HEK293T (cell line): ENCODE results near the gene CTSE.

ENCODE experiments used
- CTCF ChIA-PET: fragments of 350-600 bp; formaldehyde crosslinking; extraction: SDS; loops from one replicate; lab custom pipeline; 2021; ENCODE audit warnings: antibody characterized with exemption, inconsistent platforms; lab: Yijun Ruan, JAX
- POLR2A ChIA-PET: fragments of 350-600 bp; formaldehyde crosslinking; extraction: SDS; loops from one replicate; lab custom pipeline; 2020; ENCODE audit warnings: antibody characterized with exemption, inconsistent platforms; lab: Yijun Ruan, JAX
- DNase-seq: peaks from one replicate; pipeline ENCODE4 v3.0.0; 2012; ENCODE audit warnings: mixed read lengths; ENCODE audit errors: extremely low spot score
- ARNT ChIP-seq: fragments of 450-650 bp; IDR thresholded peaks from 2 replicates; pipeline ENCODE4 v1.6.1; 2017; ENCODE audit warnings: mild to moderate bottlenecking
- BHLHE40 ChIP-seq: fragments of 450-650 bp; IDR thresholded peaks from 2 replicates; pipeline ENCODE4 v1.6.1; 2016; ENCODE audit warnings: mild to moderate bottlenecking, moderate library complexity, borderline replicate concordance
- CTBP1 ChIP-seq: fragments of 450-650 bp; IDR thresholded peaks from 2 replicates; pipeline ENCODE4 v1.6.1; 2016; ENCODE audit warnings: borderline replicate concordance
- ELF4 ChIP-seq: fragments of 450-650 bp; IDR thresholded peaks from 2 replicates; pipeline ENCODE4 v1.6.1; 2017; ENCODE audit warnings: antibody characterized with exemption
- FOXA1 ChIP-seq: fragments of 450-650 bp; IDR thresholded peaks from 2 replicates; pipeline ENCODE4 v1.6.1; 2016; ENCODE audit warnings: mild to moderate bottlenecking
- FOXK2 ChIP-seq: fragments of 450-650 bp; IDR thresholded peaks from 2 replicates; pipeline ENCODE4 v1.6.1; 2016; ENCODE audit warnings: mild to moderate bottlenecking
- FOXM1 ChIP-seq: fragments of 450-650 bp; IDR thresholded peaks from 2 replicates; pipeline ENCODE4 v1.6.1; 2017; ENCODE audit warnings: mild to moderate bottlenecking, borderline replicate concordance
- HDGF ChIP-seq: fragments of 450-650 bp; IDR thresholded peaks from 2 replicates; pipeline ENCODE4 v1.6.1; 2017; ENCODE audit warnings: antibody characterized with exemption, borderline replicate concordance
- L3MBTL2 ChIP-seq: fragments of 450-650 bp; conservative IDR thresholded peaks from 2 replicates; pipeline ENCODE4 v1.6.1; 2016; ENCODE audit warnings: mild to moderate bottlenecking
- LEF1 ChIP-seq: fragments of 450-650 bp; IDR thresholded peaks from 2 replicates; pipeline ENCODE4 v1.6.1; 2017; ENCODE audit warnings: mild to moderate bottlenecking, borderline replicate concordance
- NFRKB ChIP-seq: fragments of 450-650 bp; IDR thresholded peaks from 2 replicates; pipeline ENCODE4 v1.6.1; 2016; ENCODE audit warnings: mild to moderate bottlenecking, moderate library complexity
- PKNOX1 ChIP-seq: fragments of 450-650 bp; IDR thresholded peaks from 2 replicates; pipeline ENCODE4 v1.6.1; 2016
- SP1 ChIP-seq: fragments of 450-650 bp; IDR thresholded peaks from 2 replicates; pipeline ENCODE4 v1.6.1; 2017
- SUZ12 ChIP-seq: fragments of 450-650 bp; IDR thresholded peaks from 2 replicates; pipeline ENCODE4 v1.6.1; 2016; ENCODE audit warnings: mild to moderate bottlenecking
- TARDBP ChIP-seq: fragments of 450-650 bp; IDR thresholded peaks from 2 replicates; pipeline ENCODE4 v1.6.1; 2016
- ZNF384 ChIP-seq: fragments of 450-650 bp; IDR thresholded peaks from 2 replicates; pipeline ENCODE4 v1.6.1; 2016

The CTSE gene

GRCh38 chr1:206014601-206015000 lies 9.1 kb downstream of the CTSE start:
- DNase-seq, result no peak
- CTCF ChIA-PET, result no interaction called here
- no peak for TF ChIP-seq ARNT
- TF ChIP-seq ELF4, result no peak
- no peak for TF ChIP-seq FOXA1
- TF ChIP-seq LEF1, result no peak
- no peak for TF ChIP-seq L3MBTL2
- no peak for TF ChIP-seq ZNF384
- no peak for TF ChIP-seq FOXK2
- no peak for TF ChIP-seq TARDBP
- no peak for TF ChIP-seq SP1
- no peak for TF ChIP-seq CTBP1
- TF ChIP-seq SUZ12, result no peak
- POLR2A ChIA-PET, result no interaction called here

GRCh38 chr1:206013026-206013795 lies 10.5 kb downstream of the CTSE start:
- POLR2A ChIA-PET, result no interaction called here
- CTCF ChIA-PET, result no interaction called here

GRCh38 chr1:206012086-206012859 lies 11.4 kb downstream of the CTSE start:
- TF ChIP-seq SUZ12 (no peak), ARNT (no peak), L3MBTL2 (no peak), FOXK2 (no peak), FOXA1 (no peak), FOXM1 (no peak), PKNOX1 (no peak), BHLHE40 (no peak), LEF1 (no peak), SP1 (no peak), CTBP1 (no peak), HDGF (no peak), ELF4 (no peak), NFRKB (no peak), ZNF384 (no peak), TARDBP (no peak)
- DNase-seq, result no peak
- CTCF ChIA-PET, result no interaction called here
- POLR2A ChIA-PET, result no interaction called here

More at GRCh38 chr1:206013026-206013795, 10.5 kb downstream of the CTSE start:
- DNase-seq, result no peak
- TF ChIP-seq L3MBTL2 (no peak), TARDBP (no peak), ZNF384 (no peak), FOXA1 (no peak), HDGF (no peak), FOXM1 (no peak), ELF4 (no peak), SUZ12 (no peak), LEF1 (no peak)

- ChIA-PET CTCF (no interaction called here), POLR2A (no interaction called here)
- DNase-seq, result no peak
- TF ChIP-seq L3MBTL2 (no peak), CTBP1 (no peak), ELF4 (no peak), LEF1 (no peak), HDGF (no peak), BHLHE40 (no peak), NFRKB (no peak), SUZ12 (no peak), PKNOX1 (no peak), SP1 (no peak), FOXA1 (no peak), ZNF384 (no peak), FOXK2 (no peak), TARDBP (no peak), FOXM1 (no peak), ARNT (no peak)
Measured at GRCh38 chr1:206011057-206011456, 12.6 kb downstream of the CTSE start.

GRCh38 chr1:206010060-206010459 lies 13.6 kb downstream of the CTSE start:
- CTCF ChIA-PET, result interaction anchor here (1.0 kb wide), 1 partner anchor 33 kb away, joined by 3 read pairs; no protein-coding TSS in a partner anchor
- no peak for TF ChIP-seq BHLHE40
- DNase-seq, result no peak
- POLR2A ChIA-PET, result no interaction called here

- DNase-seq, result no peak
- TF ChIP-seq ZNF384 (no peak), SUZ12 (no peak), NFRKB (no peak), ELF4 (no peak), FOXA1 (no peak), SP1 (no peak), PKNOX1 (no peak)
- ChIA-PET POLR2A (no interaction called here), CTCF (interaction anchor here (1.4 kb wide), 1 partner anchor 30 kb away, joined by 3 read pairs; no protein-coding TSS in a partner anchor)
Measured at GRCh38 chr1:206006946-206007345, 16.7 kb downstream of the CTSE start.
